Natural killer cell (primary cell): ENCODE measurements around the gene OR9Q1. TPM values are rescaled to one million over a fixed set of nuclear protein-coding genes. Genes with fewer than 3 reads are reported as not detected.
"Not testable (repeated sequence)": the region's sequence is repeated elsewhere in the genome, so short reads cannot be mapped to it uniquely, and the experiment has no call there.

Experiments
- ATAC-seq, 3 donors: fragments of 150-1000 bp in 2 of 3; fragments of 200-7000 bp in 1 of 3; cut with Tn5 transposase; 1 replicate in 1 of 3; 2 replicates in 2 of 3; pipeline ENCODE4 v1.10.0; 2021; ENCODE audit warnings: mild to moderate bottlenecking in 2 of 3, moderate library complexity in 2 of 3
- DNase-seq, 2 donors: peaks; one replicate each; pipeline versions ENCODE4 v3.0.0 to v3.0.0-alpha.2; 2013 to 2021; ENCODE audit warnings: mixed read lengths in 1 of 2
- H3K27ac ChIP-seq: one replicate; pipeline ENCODE4 v1.5.1; 2013; ENCODE audit warnings: mild to moderate bottlenecking, low read length
- H3K27me3 ChIP-seq: one replicate; pipeline ENCODE4 v1.6.1; 2013; ENCODE audit warnings: low read length; ENCODE audit not compliant: control insufficient read depth, insufficient read depth
- H3K36me3 ChIP-seq: one replicate; pipeline ENCODE4 v1.6.1; 2013; ENCODE audit warnings: low read length; ENCODE audit not compliant: control insufficient read depth, insufficient read depth
- H3K4me1 ChIP-seq: one replicate; pipeline ENCODE4 v1.6.1; 2013; ENCODE audit warnings: low read length; ENCODE audit not compliant: control insufficient read depth, insufficient read depth
- H3K4me3 ChIP-seq: one replicate; pipeline ENCODE4 v1.5.1; 2013; ENCODE audit warnings: low read length
- H3K9me3 ChIP-seq: one replicate; pipeline ENCODE4 v1.6.1; 2013; ENCODE audit warnings: low read length; ENCODE audit not compliant: control insufficient read depth, insufficient read depth
- H3K27ac Mint-ChIP-seq, 2 donors: one replicate each; pipeline ENCODE4 v1.8.0; 2022; ENCODE audit warnings: mild to moderate bottlenecking in 2 of 2, mixed read lengths in 2 of 2, moderate library complexity in 1 of 2
- H3K27me3 Mint-ChIP-seq, 2 donors: one replicate each; pipeline ENCODE4 v1.8.0; 2022; ENCODE audit warnings: low read depth in 2 of 2, mixed read lengths in 2 of 2
- H3K36me3 Mint-ChIP-seq: one replicate; pipeline ENCODE4 v1.8.0; 2022; ENCODE audit warnings: mixed read lengths
- H3K4me1 Mint-ChIP-seq, 2 donors: one replicate each; pipeline ENCODE4 v1.8.0; 2022; ENCODE audit warnings: mixed read lengths in 2 of 2
- H3K4me3 Mint-ChIP-seq: one replicate; pipeline ENCODE4 v1.8.0; 2022; ENCODE audit warnings: mild to moderate bottlenecking, moderate library complexity, mixed read lengths
- H3K9me3 Mint-ChIP-seq, 2 donors: one replicate each; pipeline ENCODE4 v1.8.0; 2022; ENCODE audit warnings: mixed read lengths in 2 of 2
- WGBS: methylation state at CpG from one replicate; pipeline ENCODE4 v1.1.7; 2013; ENCODE audit warnings: missing lambda C conversion rate; ENCODE audit not compliant: insufficient coverage; 5-methylcytosine and 5-hydroxymethylcytosine counted together
- intact Hi-C: fragments of 100-400 bp; cut with micrococcal nuclease; formaldehyde crosslinking; loops from one replicate; pipeline ENCODE4 v1.14.2; 2022
- total RNA-seq, 4 donors: library from RNA; stranded (reverse); fragments of 120-200 nt in 1 of 4; gene quantifications; one replicate each; pipeline versions ENCODE4 v1.2.3 to v1.2.4, GENCODE V29; 2013 to 2022
- TF ChIP-seq, protein P1 (sequence below): fragments of 200-600 bp; IDR thresholded peaks from one replicate; pipeline ENCODE4 v1.8.0; 2022; ENCODE audit warnings: antibody characterized with exemption

Gene OR9Q1
- total RNA-seq, 3 donors from 2014 or later (not counting 1 experiment from before 2014, with no cell fraction given) = not detected

- no peaks in the 10 kb centered on the region for H3K36me3 Mint-ChIP-seq
Measured at GRCh38 chr11:57980201-57980600, 43.5 kb upstream of the OR9Q1 start.

GRCh38 chr11:57981536-57981935, 42.1 kb upstream of the OR9Q1 start:
- Mint-ChIP-seq H3K4me3 (no peak overlapping the region), H3K27ac (no peak overlapping the region), H3K9me3 (no peaks in the 10 kb centered on the region), H3K27me3 (peaks cover 0 to 9% of the 10 kb centered on the region in 2 donors), H3K36me3 (no peaks in the 10 kb centered on the region), H3K4me1 (no peaks in the 10 kb centered on the region)
- TF ChIP-seq, protein P1, sequence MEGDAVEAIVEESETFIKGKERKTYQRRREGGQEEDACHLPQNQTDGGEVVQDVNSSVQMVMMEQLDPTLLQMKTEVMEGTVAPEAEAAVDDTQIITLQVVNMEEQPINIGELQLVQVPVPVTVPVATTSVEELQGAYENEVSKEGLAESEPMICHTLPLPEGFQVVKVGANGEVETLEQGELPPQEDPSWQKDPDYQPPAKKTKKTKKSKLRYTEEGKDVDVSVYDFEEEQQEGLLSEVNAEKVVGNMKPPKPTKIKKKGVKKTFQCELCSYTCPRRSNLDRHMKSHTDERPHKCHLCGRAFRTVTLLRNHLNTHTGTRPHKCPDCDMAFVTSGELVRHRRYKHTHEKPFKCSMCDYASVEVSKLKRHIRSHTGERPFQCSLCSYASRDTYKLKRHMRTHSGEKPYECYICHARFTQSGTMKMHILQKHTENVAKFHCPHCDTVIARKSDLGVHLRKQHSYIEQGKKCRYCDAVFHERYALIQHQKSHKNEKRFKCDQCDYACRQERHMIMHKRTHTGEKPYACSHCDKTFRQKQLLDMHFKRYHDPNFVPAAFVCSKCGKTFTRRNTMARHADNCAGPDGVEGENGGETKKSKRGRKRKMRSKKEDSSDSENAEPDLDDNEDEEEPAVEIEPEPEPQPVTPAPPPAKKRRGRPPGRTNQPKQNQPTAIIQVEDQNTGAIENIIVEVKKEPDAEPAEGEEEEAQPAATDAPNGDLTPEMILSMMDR = no peak
- H3K36me3 ChIP-seq = no peaks in the 10 kb centered on the region
- DNase-seq = no peak
- H3K27ac ChIP-seq = no peak overlapping the region
- no peak for ATAC-seq
- H3K9me3 ChIP-seq = no peaks in the 10 kb centered on the region
- no peaks in the 10 kb centered on the region for H3K27me3 ChIP-seq
- no peaks in the 10 kb centered on the region for H3K4me1 ChIP-seq
- WGBS = 87% methylated on average over 3 of the region's 3 CpGs
- H3K4me3 ChIP-seq = no peak overlapping the region
- intact Hi-C loops = no loop called here

More at GRCh38 chr11:57980201-57980600, 43.5 kb upstream of the OR9Q1 start:
- Histone ChIP-seq H3K36me3 (no peaks in the 10 kb centered on the region), H3K4me3 (no peak overlapping the region), H3K9me3 (no peaks in the 10 kb centered on the region), H3K27me3 (no peaks in the 10 kb centered on the region), H3K27ac (no peak overlapping the region), H3K4me1 (no peaks in the 10 kb centered on the region)
- H3K9me3 Mint-ChIP-seq = no peaks in the 10 kb centered on the region
- intact Hi-C loops = no loop called here
- H3K27ac Mint-ChIP-seq = no peak overlapping the region
- H3K27me3 Mint-ChIP-seq = peaks cover 0 to 11% of the 10 kb centered on the region in 2 donors
- ATAC-seq (no peak), DNase-seq (no peak)
- TF ChIP-seq, protein P1 = no peak
- H3K4me1 Mint-ChIP-seq = no peaks in the 10 kb centered on the region
- WGBS = 91% methylated on average over 2 of the region's 2 CpGs
- no peak overlapping the region for H3K4me3 Mint-ChIP-seq

DNA sequence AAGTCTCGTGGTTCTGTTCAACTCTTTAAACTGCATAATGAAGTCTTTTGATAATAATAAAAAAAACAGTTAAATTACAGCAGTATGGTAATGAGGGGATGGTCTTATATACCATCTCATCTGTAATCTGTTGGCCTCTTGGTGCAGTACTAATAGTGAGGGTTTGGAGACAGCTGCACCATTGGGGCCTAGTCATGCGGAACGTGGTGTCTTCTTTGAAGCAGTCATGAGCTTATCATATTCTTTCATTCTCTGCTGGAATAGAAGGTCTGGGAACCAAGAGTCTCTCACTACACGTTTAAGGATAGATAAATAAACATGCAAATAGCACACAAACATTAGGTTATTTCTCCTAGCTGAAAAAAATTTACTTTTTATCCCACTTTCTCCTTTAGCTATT, 40.9 kb upstream of the OR9Q1 start:
- no peak overlapping the region for H3K27ac Mint-ChIP-seq
- 72% methylated on average over 3 of the region's 4 CpGs for WGBS
- no peaks in the 10 kb centered on the region for H3K9me3 ChIP-seq
- H3K36me3 Mint-ChIP-seq = no peaks in the 10 kb centered on the region
- H3K4me3 ChIP-seq = no peak overlapping the region
- no peaks in the 10 kb centered on the region for H3K4me1 Mint-ChIP-seq
- H3K4me3 Mint-ChIP-seq = no peak overlapping the region
- no peaks in the 10 kb centered on the region for H3K36me3 ChIP-seq
- DNase-seq = no peak
- intact Hi-C loops = no loop called here
- no peak for ATAC-seq
- H3K9me3 Mint-ChIP-seq = no peaks in the 10 kb centered on the region
- peaks cover 0 to 9% of the 10 kb centered on the region in 2 donors for H3K27me3 Mint-ChIP-seq
- TF ChIP-seq, protein P1 = no peak
- H3K27ac ChIP-seq = no peak overlapping the region
- no peaks in the 10 kb centered on the region for H3K4me1 ChIP-seq
- H3K27me3 ChIP-seq = no peaks in the 10 kb centered on the region

- Mint-ChIP-seq H3K9me3 (no peaks in the 10 kb centered on the region), H3K27ac (no peak overlapping the region), H3K27me3 (peaks cover 0 to 9% of the 10 kb centered on the region in 2 donors), H3K4me1 (no peaks in the 10 kb centered on the region), H3K36me3 (no peaks in the 10 kb centered on the region), H3K4me3 (no peak overlapping the region)
- TF ChIP-seq, protein P1 = no peak
- Histone ChIP-seq H3K27me3 (no peaks in the 10 kb centered on the region), H3K36me3 (no peaks in the 10 kb centered on the region), H3K4me3 (no peak overlapping the region), H3K4me1 (no peaks in the 10 kb centered on the region), H3K9me3 (no peaks in the 10 kb centered on the region), H3K27ac (no peak overlapping the region)
- ATAC-seq = no peak
- intact Hi-C loops = no loop called here
- no peak for DNase-seq
- 82% methylated on average over 1 of the region's 3 CpGs for WGBS
Measured at GRCh38 chr11:57983191-57983590, 40.5 kb upstream of the OR9Q1 start.

GRCh38 chr11:57999523-57999922, 24.2 kb upstream of the OR9Q1 start:
- WGBS = 67% methylated on average over 4 of the region's 13 CpGs
- intact Hi-C loops = not testable (repeated sequence)

More at GRCh38 chr11:57999523-57999922, 24.2 kb upstream of the OR9Q1 start:
- not testable (repeated sequence) for H3K9me3 Mint-ChIP-seq, H3K27me3 Mint-ChIP-seq, H3K4me3 ChIP-seq, H3K27ac ChIP-seq, H3K4me1 ChIP-seq, ATAC-seq, H3K4me3 Mint-ChIP-seq, H3K36me3 Mint-ChIP-seq, H3K27ac Mint-ChIP-seq, DNase-seq, H3K4me1 Mint-ChIP-seq, H3K27me3 ChIP-seq, H3K36me3 ChIP-seq, H3K9me3 ChIP-seq
